ENCODE measurements around the gene CRACDL.

The CRACDL gene

DNA sequence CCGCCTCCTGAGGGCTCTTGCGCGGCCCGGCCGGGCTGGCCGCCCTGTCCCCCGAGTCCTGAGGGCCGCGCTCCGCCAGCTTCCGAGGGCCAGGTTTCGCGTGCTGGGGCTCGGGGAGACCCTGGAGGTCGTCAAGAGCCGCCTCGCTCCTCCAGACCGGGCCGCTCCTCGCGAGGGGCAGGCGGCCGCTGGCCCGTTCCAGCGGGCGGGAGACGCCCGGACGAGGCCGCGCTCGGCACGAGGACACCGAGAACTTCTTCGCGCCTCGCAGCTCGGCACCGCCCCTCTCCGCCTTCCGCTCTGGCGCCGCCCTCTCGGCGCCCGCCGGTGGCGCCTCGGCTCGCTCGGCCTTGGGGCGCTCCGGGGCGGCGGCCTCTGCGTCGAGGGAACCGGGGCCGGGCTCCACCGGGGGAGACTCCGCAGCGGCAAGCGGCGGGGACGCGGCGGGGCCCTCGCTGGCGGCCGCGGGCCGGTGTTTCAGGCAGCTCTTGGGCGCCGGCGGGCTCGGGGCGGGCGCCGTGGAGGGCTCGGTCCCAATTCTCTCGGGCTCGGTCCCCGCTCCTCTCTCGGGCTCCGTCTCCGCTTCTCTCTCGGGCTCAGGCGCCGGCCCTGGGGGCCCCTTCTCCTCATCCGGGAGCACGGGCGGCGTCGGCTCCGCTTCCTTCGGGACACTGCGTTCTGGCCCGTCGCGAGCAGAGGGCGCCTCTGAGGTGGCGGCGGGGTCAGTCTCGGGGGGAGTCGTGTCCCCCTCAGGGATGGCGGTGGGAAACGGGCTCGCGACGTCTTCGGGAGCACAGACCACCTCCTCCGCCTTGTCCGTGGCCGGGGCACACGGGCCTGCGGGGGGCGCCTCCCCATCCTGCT, 113.5 kb downstream of the CRACDL start:
- no peak for DNase-seq

DNA sequence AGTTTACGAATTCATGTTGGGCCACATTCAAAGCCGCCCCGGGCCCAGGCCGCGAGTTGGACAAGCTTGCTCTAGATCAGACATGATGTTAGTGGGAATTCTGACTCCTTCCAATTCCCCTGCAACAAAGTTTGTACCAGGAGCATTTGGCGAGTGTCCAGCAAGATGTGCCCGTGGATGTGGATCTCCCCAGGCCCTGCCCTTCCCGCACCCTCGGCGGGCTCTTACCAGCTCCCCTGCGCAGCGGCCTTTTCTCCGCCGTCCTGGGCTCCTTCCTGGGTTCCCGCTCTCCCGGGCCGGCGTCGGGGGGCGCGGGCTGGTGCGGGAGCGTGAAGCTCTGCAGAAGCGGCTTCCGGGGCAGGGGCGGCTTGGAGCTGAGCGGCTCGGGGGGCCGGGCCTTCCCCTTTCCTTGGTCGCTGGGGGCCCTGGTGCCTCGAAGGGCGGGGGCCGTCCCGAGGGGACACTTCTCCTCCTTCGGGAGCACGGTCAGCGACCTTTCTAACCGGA, 114.3 kb downstream of the CRACDL start:
- no peak for DNase-seq

DNA sequence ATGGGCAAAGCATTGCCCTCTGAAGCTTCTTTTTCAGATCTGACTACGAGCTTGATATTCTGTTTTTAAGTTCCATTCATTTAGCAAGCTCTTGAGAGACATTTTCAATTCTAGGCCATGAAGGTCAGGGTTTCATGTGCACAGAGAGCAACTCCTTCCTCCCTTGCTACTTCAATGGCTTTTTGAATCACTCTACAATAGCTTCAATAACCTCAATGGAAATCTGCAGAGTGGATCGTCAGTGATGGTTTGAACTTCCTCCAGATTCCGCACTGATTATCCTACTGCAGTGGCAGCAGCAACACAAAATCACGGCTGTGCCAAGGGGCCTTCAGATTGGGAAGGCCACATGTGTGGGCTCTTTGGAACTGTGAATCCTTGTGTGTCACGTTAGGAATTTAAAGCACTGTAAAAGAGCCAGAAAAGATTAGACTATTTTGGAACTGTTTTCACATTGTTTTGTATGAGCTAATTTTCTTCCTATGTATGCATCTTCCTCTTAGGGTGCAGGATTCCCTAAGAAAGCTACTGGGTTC, 116.7 kb downstream of the CRACDL start:
- no peak for DNase-seq

DNA sequence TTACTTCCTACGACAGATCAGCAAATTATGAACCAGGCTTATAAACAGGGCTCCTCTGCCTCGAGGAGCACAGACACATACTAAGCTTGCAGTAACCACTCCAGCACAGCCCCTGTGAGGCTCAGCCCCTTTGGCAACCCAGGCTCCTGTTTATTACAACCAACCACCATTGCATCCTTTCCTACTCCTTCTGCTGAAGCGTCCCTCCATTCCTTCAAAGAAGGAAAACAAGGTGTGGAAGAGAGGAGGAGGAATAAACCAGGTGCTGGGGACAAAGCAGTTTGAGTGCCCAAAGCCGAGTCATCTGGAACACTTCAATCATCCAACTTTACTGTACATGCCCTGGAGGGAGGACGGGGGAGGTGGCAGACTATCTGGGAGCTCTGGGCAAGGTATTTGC, 117.9 kb downstream of the CRACDL start:
- no peak for DNase-seq

DNA sequence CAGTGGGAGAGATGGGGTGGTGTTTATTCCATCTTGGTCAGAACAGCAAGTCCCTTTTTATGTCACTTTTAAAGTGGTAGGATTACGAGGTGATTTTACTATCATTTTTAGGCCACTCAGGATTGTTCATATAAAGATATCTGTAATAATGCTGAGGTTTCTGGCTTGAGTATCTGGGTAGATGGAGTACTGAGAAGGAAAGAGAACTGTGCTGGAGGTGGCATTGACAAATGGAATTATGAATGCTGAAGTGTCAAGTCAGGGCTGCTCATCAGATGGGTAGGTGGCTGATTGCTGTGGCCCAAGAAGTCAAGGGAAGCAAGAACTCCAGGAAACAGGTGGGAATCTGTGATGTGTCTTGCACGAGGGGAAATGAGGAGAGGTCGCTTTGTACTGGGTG, 119.7 kb downstream of the CRACDL start:
- DNase-seq = no peak

DNA sequence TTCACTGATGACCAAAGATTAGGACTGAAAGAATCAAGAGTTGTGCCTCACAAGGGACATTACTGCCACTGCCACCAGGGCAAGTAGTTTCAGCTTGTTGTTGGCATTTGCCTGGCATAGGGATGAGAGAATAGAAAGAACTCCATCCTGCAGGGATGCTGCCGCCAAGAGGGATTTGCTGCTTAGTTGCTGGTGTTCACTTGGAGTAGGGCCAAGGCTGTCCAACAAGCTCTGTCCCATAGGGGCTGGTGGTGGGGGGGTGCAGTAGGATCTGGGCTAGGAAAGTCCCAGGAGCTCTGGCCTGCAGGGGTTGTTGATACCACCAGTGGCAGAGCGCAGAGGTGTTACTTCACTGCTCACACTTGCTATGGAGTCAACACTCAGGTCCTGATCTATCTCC, 120.2 kb downstream of the CRACDL start:
- DNase-seq = no peak

DNA sequence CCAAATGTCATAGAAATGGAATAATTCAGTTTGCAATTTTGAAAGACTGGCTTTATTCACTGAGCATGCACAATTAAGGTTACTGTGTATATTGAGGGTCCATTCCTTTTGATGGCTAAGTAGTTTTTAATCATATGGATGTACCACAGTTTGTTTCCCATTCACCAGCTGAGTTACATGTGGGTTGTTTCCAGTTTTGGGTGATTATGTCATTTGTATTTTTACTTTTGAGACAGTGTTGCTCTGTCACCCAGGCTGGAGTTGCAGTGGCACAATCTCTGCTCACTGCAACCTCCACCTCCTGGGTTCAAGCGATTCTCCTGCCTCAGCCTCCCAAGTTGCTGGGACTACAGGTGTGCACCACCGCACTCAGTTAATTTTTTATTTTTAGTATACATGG, 124.3 kb downstream of the CRACDL start:
- DNase-seq = no peak

DNA sequence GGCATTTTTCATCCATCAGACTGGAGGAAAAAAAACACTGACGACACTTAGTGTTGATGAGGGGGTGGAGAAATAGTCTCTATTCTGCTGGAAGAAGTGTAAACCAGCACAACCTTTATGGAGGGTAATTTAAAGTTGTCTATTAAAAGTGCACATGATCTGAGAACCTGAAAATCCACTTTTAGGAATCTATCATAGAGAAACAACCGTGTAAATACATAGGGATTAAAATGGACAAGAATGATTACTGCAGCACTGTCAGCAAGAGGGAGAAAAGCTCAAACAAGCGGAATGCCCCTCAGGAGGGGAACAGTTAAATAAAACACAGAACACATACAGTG, 125.5 kb downstream of the CRACDL start:
- DNase-seq = no peak

DNA sequence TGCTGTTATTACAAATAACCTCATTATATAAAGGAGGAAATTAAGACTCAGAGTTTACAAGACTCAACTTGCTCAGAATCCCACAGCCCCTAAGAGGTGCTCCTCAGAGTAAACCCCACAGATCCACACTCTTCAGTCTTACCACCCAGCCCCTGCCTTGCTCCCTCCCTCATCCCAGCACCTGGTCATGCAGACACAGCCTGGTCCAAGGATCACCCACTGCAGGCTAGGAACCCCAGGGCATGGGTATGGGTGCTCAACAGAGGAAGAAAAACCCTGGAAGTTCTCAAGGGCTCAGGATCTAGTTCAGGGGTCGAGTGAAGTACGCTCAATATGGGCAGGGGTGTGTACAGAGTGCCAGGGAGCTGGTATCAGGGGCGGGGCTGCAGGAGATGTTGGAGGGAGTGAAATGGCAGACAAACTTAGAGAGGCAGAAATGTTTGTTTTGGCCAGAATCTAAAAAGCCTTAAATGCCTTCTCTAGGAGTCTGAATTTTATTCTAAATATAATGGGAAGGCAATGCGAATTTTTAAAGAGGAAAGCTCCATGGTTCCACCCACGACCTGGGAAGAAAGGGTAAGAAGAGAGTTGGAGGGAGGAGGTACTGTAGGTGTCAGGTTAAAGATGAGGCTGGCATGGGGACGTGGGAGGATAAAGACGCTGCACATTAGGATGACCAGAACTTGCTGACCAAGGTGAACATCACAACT, 126.0 kb downstream of the CRACDL start:
- no peak for DNase-seq

DNA sequence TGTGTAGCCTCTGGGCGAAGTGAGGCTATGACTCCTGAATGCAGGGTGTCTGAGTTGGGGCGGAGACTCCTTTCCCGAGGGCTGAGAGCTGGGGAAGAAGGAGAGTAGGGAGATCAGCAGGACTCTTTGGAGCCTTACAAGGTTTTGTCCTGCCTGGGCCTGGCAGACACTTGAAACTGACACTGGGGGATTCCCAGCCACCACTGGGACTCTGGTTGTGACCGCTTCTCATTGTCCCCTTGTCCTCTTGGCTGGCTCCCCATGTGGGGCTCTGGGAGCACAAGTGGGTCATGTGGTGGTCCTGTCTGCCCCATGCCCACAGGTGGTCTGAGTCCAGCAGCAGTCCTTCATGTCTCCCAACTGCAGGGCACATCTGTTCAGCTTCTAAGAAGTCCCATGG, 126.9 kb downstream of the CRACDL start:
- DNase-seq = no peak

DNA sequence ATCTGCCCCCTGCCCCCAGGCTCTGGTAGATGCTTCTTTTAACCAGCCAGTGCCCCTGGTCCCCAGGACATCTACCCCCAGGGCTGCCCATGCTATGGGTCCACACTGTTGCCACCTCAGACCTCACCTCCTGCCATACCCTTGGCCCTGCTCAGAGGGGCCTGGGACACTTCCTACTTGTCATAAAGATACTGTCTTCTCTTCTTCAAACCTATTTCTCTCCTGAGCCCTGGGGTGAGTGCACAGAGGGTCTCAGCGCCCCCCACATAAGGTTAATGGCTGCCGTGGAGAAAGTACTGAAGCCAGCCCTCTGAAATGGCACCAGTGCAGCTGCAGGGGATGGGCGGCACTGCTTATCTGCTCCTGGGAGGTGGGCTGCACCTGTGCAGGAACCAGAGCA, 127.5 kb downstream of the CRACDL start:
- no peak for DNase-seq

DNA sequence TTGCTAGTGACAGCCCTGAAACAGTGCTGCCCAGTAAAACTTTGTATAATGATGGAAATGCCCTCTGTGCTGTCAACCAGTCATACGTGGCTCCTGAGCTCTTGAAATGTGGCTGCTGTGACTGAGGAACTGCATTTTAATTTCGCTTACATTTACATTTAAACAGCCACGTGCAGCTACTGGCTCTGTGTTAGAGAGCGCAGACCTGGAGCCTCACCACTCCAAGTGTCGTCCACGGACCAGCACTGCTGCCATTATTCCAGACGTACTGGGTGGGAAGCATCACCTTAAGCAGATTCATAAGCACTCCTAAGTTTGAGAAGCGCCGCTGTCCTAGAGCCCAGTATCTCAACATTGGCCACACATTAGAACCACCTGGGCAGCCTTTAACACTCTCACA, 128.1 kb downstream of the CRACDL start:
- no peak for DNase-seq

DNA sequence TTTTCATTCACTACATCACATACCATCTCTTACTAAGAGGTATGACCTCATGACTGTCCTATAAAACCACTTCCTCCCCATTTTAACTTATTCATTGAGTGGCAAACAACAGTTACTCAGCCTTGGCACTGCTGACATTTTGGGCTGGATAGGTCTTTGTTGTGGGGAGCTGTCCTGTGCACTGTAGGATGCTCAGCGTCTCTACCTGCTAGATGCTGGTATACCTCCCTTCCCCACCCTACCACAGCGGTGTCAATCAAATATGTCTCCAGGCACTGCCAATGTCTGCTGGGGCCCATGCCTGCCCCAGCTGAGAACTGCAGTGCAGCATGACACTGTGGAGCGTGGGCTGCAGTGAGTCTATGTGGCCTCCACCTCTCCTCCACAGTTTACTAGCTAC, 128.8 kb downstream of the CRACDL start:
- no peak for DNase-seq

DNA sequence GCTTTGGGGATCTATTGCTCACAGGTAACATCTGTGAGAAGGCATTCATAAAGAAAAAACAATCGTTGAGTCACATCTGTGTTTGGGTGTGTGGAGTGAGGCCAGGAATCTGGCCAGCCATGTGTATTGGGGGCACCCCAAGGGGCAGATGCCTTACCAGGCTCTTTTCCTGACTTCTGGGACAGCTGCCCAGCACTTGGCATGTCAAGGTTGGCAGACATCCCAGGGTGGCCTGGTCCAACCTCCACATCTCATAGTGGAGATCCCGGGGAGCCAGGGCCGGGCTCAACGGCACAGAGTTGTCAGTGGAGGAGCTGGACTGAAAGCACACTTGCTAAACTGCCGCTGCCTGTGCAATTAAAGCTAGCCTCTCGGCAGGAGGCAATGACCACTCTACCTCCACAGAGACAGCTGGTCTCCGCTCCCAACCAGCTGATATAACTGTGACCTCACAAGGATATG, 129.8 kb downstream of the CRACDL start:
- peak; percentile 90 for DNase-seq

DNA sequence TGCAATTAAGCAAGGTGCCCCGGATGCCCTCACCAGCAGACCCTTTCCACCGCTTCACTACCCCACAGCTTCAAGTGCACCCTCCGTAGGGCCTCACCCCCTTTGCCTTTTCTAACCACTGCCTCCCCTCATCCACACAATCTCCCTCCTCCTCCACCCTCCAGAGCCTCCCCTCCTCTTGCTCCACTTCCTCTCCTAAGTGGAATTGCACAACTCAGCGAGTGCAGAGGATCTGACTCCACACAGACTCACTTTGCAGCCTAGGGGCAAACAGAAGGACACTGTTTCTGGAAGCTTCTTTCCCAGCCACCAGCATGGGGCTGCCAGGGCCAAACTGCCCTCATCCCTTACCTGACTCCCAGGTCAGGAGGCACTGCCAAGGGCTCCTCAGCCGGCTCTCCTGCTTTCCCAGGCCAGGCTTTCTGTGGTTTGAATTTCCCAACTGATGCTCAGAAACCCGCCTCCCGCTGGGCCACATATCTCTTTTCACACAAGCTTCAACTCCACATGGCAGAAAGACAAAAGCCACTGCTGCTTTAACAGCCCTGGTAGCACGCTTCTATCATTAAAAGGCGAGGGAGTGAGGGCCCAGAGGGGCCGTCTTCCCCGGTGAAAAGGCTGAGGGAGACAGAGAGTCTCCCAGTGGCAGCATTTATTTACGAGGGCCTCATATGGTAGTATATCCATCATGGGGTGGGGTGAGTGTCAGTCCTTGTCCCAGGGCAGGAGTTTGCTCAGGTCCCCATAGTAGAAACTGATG, 130.4 kb downstream of the CRACDL start:
- DNase-seq = peak; percentile 63

DNA sequence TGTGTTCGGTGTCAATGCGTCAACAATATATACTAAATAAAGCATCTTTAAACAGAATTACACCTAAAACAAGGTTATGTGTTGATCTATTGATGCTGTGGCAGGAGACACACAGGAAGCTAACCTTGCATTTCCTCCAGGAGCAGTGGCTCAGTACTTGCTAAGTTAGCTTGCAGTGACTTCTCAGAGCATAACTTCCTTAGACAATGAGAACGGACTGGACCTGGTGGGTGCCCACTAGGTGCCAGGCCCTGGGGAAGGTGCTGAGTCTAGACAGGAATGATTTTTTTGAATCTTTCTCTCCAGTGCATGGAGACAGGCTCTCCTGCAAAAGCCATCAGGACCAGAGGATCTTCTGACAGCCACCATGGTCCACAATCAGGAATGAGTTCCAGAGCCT, 131.3 kb downstream of the CRACDL start:
- DNase-seq = no peak

DNA sequence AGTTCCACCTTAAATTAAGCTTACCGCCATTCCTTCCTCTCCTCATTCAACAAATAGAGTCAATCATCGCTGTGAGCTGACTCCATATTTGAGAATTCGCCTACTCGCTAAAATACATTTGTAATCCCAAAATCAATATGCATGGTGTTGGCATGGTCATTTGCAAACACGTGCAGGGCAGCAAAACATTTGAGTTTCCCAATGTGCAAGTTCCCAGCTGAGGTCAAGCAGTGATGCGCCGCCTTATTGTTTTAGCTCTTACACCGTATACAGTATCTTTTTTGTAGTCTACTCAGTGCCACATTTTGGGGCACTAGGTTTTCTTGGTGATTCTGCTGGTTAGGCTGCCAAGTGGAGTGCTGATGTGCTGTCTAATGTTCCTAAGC, 131.8 kb downstream of the CRACDL start:
- no peak for DNase-seq

DNA sequence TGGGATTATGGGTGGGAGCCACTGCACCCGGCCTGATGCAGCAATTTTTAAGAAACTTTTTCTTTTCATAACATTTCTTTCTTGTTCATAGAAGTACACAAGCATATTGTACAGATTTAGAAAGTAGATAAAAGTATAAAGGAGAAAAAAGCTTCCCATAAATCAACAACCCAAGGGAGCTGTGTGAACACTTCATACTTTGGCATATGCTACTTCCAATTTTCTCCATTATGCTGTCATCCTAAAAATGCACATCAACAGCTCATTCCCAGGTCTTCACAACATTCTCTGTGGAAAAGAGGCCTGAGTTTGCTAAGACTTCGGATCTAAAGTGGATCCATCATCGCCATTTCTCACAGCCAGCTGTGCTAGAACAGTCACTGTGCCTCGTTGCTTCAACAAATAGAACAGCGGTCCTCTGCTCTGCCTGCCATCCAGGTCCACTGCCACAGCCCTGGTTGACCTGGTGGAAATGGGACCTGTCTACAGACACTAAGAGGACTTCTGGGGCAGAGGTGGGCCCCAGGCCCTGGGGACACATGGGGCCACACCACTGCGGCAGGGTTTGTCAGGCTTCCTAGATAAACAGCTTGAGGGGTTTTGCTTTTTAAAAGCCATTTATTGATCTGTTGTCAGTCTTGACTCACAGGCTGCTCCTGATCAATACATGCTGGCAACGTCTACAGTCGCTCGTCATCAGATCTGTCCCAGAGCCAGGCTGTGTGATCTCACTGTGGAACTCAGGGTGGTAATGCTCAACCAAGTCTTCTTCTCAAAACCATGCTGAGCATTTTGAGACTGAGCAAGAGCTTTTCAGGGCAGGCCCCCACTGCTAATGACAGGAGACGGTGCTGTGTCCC, 132.4 kb downstream of the CRACDL start:
- DNase-seq = no peak

DNA sequence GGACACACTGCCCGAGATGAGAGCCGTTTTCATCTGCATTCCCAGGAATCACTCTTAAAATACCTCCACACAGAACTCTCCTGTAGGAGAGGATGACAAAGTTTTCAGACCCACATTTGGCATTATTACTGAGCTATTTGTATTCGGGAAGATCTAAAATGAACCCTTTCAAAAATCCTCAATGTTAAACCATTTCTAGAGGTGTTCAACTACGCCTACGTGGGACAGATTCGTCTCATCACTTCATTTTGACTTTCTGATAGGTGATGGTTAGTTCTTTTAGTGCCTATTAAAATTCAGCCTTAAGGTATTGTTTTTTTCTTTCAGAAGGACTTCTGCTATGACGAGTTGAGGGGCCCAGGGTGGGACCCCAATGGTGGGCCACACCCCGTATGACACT, 133.7 kb downstream of the CRACDL start:
- DNase-seq = no peak

DNA sequence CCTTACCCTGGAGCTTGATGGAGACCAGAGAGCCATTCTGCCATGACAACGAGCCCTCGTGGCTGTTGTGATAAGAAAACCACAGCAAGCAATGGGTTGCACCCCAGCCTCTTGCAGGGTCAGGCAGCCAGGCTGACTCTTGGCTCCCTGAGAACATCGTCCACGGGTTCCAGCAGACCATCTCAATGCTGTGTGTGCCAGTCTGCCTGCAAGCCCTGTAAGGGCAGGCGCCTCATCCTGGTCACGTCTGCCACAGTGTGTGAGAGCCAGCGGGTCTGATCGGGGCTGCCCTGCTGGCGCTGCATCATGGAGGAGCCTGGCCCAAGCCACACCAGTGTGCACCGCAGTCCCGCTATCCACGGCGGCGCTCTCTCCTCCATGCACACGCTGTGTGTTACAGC, 134.1 kb downstream of the CRACDL start:
- DNase-seq = no peak

DNA sequence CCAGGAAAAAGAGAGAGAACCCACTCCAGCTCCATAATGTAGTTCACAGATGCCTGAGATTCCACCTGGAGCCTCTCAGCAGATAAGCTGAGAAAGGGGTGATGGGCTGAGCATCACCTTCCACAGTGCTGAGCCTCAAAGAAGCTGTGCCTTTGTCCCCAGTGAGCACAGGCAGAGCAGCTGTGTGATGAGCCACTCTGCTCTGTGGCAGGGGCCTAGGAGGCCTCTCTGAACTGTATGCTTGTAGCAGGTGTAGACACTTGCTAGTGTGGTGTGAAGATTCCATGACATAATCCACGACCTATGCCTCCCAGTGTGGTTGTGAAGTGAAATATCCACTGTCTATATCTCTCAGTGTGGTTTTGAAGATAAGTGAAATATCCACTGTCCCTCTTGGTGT, 134.7 kb downstream of the CRACDL start:
- DNase-seq = no peak

DNA sequence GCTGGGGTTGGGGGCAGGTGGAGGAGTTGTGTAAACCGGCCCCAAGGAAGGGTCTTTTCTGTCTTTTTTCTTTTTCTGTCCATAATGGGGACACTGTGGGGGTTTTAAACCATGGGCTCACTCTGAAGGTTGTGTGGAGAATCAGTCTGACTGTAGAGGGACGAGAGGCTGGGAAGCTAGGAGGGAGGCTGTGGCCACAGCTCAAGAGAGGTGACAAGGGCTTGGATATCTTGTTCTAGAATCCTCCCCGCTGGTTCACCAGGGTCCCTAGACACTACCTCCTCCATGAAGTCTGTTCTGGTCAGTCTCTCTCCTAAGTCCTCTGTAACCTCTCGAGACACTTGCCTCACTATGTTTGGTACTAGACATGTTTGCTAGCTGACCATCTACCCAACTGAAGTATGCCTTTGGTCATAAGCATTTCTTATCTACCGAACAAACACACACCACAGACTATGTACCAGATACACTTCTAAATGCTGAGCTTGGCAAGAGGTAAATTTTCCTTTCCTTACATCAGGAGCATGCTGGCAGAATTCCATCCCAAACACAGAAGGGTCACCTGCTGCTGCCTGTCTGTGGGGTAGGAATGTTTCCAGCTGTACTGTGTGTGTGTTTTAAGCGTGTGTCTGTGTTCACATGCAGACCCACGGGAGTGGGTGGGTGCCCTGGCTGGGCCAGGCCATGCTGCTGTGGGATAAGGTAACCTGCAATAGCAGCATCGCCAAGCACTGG, 135.5 kb downstream of the CRACDL start:
- no peak for DNase-seq
